Natural killer cell (primary cell): ENCODE measurements around the gene NFKBIZ. TPM values are rescaled to one million over a fixed set of nuclear protein-coding genes. Genes with fewer than 3 reads are reported as not detected.

Experiments used
- ATAC-seq, 3 donors: fragments of 150-1000 bp in 2 of 3; fragments of 200-7000 bp in 1 of 3; cut with Tn5 transposase; 1 replicate in 1 of 3; 2 replicates in 2 of 3; pipeline ENCODE4 v1.10.0; 2021; ENCODE audit warnings: mild to moderate bottlenecking in 2 of 3, moderate library complexity in 2 of 3
- DNase-seq, 2 donors: peaks; one replicate each; pipeline versions ENCODE4 v3.0.0 to v3.0.0-alpha.2; 2013 to 2021; ENCODE audit warnings: mixed read lengths in 1 of 2
- H3K27ac ChIP-seq: one replicate; pipeline ENCODE4 v1.5.1; 2013; ENCODE audit warnings: mild to moderate bottlenecking, low read length
- H3K27me3 ChIP-seq: one replicate; pipeline ENCODE4 v1.6.1; 2013; ENCODE audit warnings: low read length; ENCODE audit not compliant: control insufficient read depth, insufficient read depth
- H3K36me3 ChIP-seq: one replicate; pipeline ENCODE4 v1.6.1; 2013; ENCODE audit warnings: low read length; ENCODE audit not compliant: control insufficient read depth, insufficient read depth
- H3K4me1 ChIP-seq: one replicate; pipeline ENCODE4 v1.6.1; 2013; ENCODE audit warnings: low read length; ENCODE audit not compliant: control insufficient read depth, insufficient read depth
- H3K4me3 ChIP-seq: one replicate; pipeline ENCODE4 v1.5.1; 2013; ENCODE audit warnings: low read length
- H3K9me3 ChIP-seq: one replicate; pipeline ENCODE4 v1.6.1; 2013; ENCODE audit warnings: low read length; ENCODE audit not compliant: control insufficient read depth, insufficient read depth
- H3K27ac Mint-ChIP-seq, 2 donors: one replicate each; pipeline ENCODE4 v1.8.0; 2022; ENCODE audit warnings: mild to moderate bottlenecking in 2 of 2, mixed read lengths in 2 of 2, moderate library complexity in 1 of 2
- H3K27me3 Mint-ChIP-seq, 2 donors: one replicate each; pipeline ENCODE4 v1.8.0; 2022; ENCODE audit warnings: low read depth in 2 of 2, mixed read lengths in 2 of 2
- H3K36me3 Mint-ChIP-seq: one replicate; pipeline ENCODE4 v1.8.0; 2022; ENCODE audit warnings: mixed read lengths
- H3K4me1 Mint-ChIP-seq, 2 donors: one replicate each; pipeline ENCODE4 v1.8.0; 2022; ENCODE audit warnings: mixed read lengths in 2 of 2
- H3K4me3 Mint-ChIP-seq: one replicate; pipeline ENCODE4 v1.8.0; 2022; ENCODE audit warnings: mild to moderate bottlenecking, moderate library complexity, mixed read lengths
- H3K9me3 Mint-ChIP-seq, 2 donors: one replicate each; pipeline ENCODE4 v1.8.0; 2022; ENCODE audit warnings: mixed read lengths in 2 of 2
- CTCF ChIP-seq: fragments of 200-600 bp; IDR thresholded peaks from one replicate; pipeline ENCODE4 v1.8.0; 2022; ENCODE audit warnings: antibody characterized with exemption
- WGBS: methylation state at CpG from one replicate; pipeline ENCODE4 v1.1.7; 2013; ENCODE audit warnings: missing lambda C conversion rate; ENCODE audit not compliant: insufficient coverage; 5-methylcytosine and 5-hydroxymethylcytosine counted together
- intact Hi-C: fragments of 100-400 bp; cut with micrococcal nuclease; formaldehyde crosslinking; loops from one replicate; pipeline ENCODE4 v1.14.2; 2022
- total RNA-seq, 4 donors: library from RNA; stranded (reverse); fragments of 120-200 nt in 1 of 4; gene quantifications; one replicate each; pipeline versions ENCODE4 v1.2.3 to v1.2.4, GENCODE V29; 2013 to 2022

NFKBIZ gene
- total RNA-seq, result 100 to 1,000 TPM; 510 to 811 (median 774) TPM
- 190 TPM for total RNA-seq (2013)

GRCh38 chr3:101848754-101849713, at the start of gene NFKBIZ:
Gene NFKBIZ, plus strand, starts transcription at chr3:101849514. Its CDS starts 115 bp downstream, at chr3:101849629.
- Mint-ChIP-seq H3K4me1 (peaks cover 38 to 45% of the 10 kb centered on the region in 2 donors), H3K9me3 (no peaks in the 10 kb centered on the region), H3K36me3 (peaks cover 35% of the 10 kb centered on the region), H3K27me3 (no peaks in the 10 kb centered on the region), H3K4me3 (peak within 1 kb of the TSS; percentile 94), H3K27ac (peak within 1 kb of the TSS; percentile 98 to 99)
- DNase-seq (peak; percentile 91 to 94), ATAC-seq (peak; percentile 78 to 93 (median 83))
- Histone ChIP-seq H3K27ac (peak within 1 kb of the TSS; percentile 87), H3K4me1 (peaks cover 9% of the 10 kb centered on the region), H3K4me3 (peak within 1 kb of the TSS; percentile 82), H3K27me3 (no peaks in the 10 kb centered on the region), H3K9me3 (no peaks in the 10 kb centered on the region), H3K36me3 (peaks cover 24% of the 10 kb centered on the region)
- intact Hi-C loops, result no loop called here
- WGBS, result 3% methylated on average over 95 of the region's 95 CpGs
- TF ChIP-seq CTCF, result no peak

- H3K9me3 Mint-ChIP-seq, result no peaks in the 10 kb centered on the region
- H3K4me3 ChIP-seq, result no peak overlapping the region
- H3K4me3 Mint-ChIP-seq, result no peak overlapping the region
- H3K36me3 ChIP-seq, result peaks cover 27% of the 10 kb centered on the region
- intact Hi-C loops, result loop anchor here (5.0 kb wide), 1 partner anchor 736 kb away; no protein-coding TSS in a partner anchor
- H3K27ac Mint-ChIP-seq, result peak overlapping the region in 1 of 2 donors; percentile 40
- TF ChIP-seq CTCF, result no peak
- ATAC-seq (no peak), DNase-seq (no peak)
- no peak overlapping the region for H3K27ac ChIP-seq
- H3K9me3 ChIP-seq, result no peaks in the 10 kb centered on the region
- H3K27me3 Mint-ChIP-seq, result no peaks in the 10 kb centered on the region
- H3K27me3 ChIP-seq, result no peaks in the 10 kb centered on the region
- no peaks in the 10 kb centered on the region for H3K36me3 Mint-ChIP-seq
- 98% methylated on average over 4 of the region's 4 CpGs for WGBS
- H3K4me1 Mint-ChIP-seq, result peaks cover 12 to 24% of the 10 kb centered on the region in 2 donors
- H3K4me1 ChIP-seq, result peaks cover 4% of the 10 kb centered on the region
Measured at GRCh38 chr3:101801174-101801573, 48.1 kb upstream of the NFKBIZ start.

GRCh38 chr3:101802179-101802578, 47.1 kb upstream of the NFKBIZ start:
- peaks cover 28% of the 10 kb centered on the region for H3K36me3 ChIP-seq
- H3K27me3 Mint-ChIP-seq, result no peaks in the 10 kb centered on the region
- H3K27me3 ChIP-seq, result no peaks in the 10 kb centered on the region
- H3K4me1 ChIP-seq, result peaks cover 4% of the 10 kb centered on the region
- H3K27ac ChIP-seq, result no peak overlapping the region
- H3K4me3 ChIP-seq, result no peak overlapping the region
- peak overlapping the region in 1 of 2 donors; percentile 35 for H3K27ac Mint-ChIP-seq
- no peak overlapping the region for H3K4me3 Mint-ChIP-seq
- no CpG with 5 or more reads among the region's 2 CpGs for WGBS
- H3K4me1 Mint-ChIP-seq, result peaks cover 7 to 17% of the 10 kb centered on the region in 2 donors
- H3K9me3 Mint-ChIP-seq, result no peaks in the 10 kb centered on the region
- DNase-seq (no peak), ATAC-seq (no peak)
- no peaks in the 10 kb centered on the region for H3K36me3 Mint-ChIP-seq
- TF ChIP-seq CTCF, result no peak
- no peaks in the 10 kb centered on the region for H3K9me3 ChIP-seq
- intact Hi-C loops, result loop anchor here (2.0 to 5.0 kb wide), 2 partner anchors 427 to 735 kb away; no protein-coding TSS in a partner anchor
